ENCODE measurements around the gene APOL4.
"Not testable (repeated sequence)": the region's sequence is repeated elsewhere in the genome, so short reads cannot be mapped to it uniquely, and the experiment has no call there.

APOL4 gene

DNA sequence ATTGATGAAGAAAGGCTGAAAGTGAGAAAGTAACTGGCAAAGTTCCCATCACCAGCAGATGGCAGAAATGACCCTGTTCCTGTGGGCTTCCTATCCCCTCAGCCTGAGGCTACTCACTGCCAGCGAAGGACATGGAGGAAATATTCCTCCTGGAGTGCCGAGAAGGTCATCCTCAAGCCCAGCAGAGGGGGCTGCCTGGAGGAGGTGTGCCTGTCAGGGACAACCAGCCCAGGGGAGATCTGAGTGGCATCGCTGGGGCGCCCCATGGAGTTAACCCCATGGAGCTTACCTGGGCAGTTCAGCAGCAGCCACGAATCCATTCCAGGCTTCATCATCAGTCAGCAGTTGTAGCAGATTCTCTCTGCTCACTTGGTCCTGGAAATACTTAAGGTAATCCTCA, 29.4 kb upstream of the APOL4 start:
- DNase-seq = not testable (repeated sequence)

- DNase-seq = not testable (repeated sequence)
Observed at GRCh38 chr22:36229649-36230048, 28.0 kb upstream of the APOL4 start.

DNA sequence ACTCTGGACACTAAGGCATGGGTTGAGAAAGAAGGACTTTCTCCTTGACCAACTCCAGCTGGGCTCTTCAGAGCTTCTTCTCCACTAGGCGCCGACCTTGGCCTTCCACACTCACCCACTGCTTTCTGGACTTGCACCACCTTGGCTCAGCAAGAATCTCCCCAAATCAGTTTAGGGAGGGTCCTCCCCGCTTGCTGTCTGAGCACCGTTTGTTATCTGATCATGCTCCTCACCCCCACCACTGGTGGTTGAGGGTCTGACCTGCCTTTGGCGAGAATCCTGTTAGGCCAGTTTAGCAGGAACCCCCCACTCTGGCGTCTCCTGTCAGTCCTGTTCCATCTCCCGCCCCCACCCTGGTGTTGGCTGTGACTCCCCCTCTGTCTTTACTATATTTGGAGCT, 27.3 kb upstream of the APOL4 start:
- DNase-seq = no peak

DNA sequence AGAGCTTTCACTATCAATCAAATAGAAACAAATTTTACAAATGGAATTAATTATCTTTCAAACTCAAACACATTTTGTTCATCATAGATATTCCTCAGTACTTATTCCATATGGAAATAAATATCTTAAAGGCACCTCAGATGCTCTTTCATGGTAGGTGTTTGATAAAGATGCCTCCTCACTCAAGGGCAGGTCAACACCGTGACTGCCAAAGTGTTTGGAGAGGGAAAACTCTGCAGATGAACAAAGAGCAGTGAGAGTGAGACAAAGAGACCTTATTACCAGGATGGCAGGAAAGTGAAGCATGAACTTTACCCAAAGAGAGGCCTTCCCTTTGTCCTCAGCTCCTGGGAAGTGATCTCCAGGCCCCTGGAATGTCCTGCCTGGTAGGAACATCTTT, 26.8 kb upstream of the APOL4 start:
- DNase-seq = not testable (repeated sequence)

DNA sequence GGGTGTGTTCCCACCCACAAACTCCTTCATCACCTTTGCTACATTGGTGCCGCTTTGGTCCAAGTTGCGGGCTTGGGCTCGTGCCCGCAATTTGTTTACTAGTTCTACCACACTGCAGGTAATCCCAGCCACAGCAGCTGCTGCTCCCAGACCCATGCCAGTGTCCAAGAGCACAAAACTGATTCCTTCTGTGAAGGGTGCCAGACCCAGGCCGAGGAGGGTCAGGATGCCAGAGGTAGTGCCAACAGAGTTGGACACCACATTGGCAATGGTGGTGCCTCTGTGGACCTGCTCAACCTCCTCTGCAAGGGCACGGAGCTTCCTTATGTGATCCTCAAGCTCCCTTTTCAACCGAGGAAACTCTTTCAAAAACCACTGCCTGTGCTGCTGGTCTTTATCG, 26.2 kb upstream of the APOL4 start:
- DNase-seq = no peak

- no peak for DNase-seq
Observed at GRCh38 chr22:36227396-36227795, 25.8 kb upstream of the APOL4 start.

GRCh38 chr22:36226189-36226588, 24.6 kb upstream of the APOL4 start:
- no peak for DNase-seq

DNA sequence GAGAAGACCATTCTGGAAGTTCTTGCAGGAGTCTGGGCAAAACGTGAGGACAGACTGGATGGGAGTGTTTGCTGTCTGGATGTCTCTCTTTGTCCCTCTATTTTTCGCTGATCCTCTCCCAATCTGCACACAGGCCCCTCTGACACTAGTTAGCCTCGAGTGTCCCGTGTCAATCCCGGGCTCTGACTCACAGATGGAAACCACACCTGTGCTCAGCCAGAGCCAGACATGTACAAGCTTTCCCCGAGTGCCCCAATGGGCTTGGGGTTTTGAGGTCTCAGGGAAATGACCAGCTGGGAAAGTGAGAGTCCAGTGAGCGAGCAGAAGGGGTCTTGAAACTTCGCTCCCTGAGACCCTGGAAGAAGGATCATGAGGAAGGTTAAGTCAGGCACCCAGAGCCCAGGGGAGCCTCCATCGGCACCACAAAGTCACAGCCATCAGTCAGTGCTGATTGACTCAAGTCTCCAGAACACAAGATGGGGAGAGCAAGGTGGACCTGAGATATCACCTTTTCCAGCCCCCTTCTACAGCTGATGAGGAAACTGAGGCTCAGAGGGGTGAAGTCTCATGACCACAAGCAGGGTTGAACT, 23.8 kb upstream of the APOL4 start:
- no peak for DNase-seq

GRCh38 chr22:36224245-36224644, 22.6 kb upstream of the APOL4 start:
- DNase-seq = no peak

DNA sequence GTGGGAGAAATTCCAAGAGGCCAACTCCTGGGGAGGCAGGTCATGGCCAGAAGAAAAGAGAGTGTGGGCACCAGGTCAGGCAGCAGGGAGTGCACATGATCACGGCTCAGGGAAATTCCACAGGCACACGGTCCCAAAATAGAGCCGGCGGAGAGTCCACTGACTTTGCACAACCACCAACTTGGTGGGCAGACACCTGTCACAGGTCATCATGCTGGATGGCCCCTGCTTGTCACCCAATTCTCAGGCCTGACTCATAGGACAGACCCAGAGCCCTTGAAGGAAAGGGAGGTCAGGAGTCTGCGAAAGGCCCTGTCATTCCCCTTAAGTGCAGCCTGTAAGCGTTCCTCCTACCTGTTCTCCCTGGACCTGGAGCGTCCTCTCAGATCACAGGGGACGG, 21.9 kb upstream of the APOL4 start:
- no peak for DNase-seq

- DNase-seq = no peak
Observed at GRCh38 chr22:36222887-36223450, 21.4 kb upstream of the APOL4 start.

DNA sequence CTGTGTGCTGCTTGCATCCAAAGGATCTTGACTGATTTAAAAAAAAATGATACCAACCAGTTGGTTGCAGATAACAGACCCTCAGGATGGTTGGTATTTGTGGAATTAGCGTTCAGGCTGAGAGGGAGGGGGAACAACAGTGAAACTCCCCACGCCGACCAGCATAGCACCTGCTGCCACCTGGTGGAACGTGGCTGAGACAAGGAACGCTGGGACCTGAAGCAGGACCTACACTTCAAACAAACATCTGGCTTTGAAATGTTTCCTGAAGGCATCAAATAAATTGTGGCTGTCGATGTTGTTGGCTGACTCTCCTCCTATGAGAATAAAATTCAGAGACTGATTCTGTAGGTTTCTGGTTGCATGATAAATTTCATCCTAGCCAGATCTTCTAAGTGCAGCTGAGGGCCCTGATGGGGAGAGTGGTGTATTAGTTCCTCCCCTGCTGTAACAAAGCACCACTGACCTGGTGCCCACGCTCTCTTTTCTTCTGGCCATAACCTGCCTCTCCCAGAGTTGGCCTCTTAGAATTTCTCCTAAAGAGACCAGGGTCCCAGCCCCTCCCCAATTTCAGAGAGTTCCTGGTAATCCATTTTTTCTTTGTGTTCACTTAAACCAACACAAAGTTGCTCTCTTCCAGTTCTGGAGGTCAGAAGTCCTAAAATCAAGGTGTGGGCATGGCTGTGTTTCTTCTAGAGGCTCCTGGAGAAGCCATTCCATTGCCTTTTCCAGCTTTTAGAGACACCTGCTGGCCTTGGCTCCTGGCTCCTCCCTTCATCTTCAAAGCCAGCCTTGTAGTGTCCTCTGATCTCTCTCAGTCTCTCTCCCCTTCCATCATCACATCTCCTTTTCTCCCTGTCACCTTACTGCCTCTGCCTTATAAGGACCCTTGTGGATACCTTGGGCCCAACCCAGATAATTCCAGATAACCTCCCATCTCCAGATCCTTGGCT, 20.5 kb upstream of the APOL4 start:
- no peak for DNase-seq

- no peak for DNase-seq
Observed at GRCh38 chr22:36220451-36220921, 18.9 kb upstream of the APOL4 start.

GRCh38 chr22:36218648-36219193, 17.1 kb upstream of the APOL4 start:
- no peak for DNase-seq

- DNase-seq = no peak
Observed at GRCh38 chr22:36215981-36216380, 14.4 kb upstream of the APOL4 start.

DNA sequence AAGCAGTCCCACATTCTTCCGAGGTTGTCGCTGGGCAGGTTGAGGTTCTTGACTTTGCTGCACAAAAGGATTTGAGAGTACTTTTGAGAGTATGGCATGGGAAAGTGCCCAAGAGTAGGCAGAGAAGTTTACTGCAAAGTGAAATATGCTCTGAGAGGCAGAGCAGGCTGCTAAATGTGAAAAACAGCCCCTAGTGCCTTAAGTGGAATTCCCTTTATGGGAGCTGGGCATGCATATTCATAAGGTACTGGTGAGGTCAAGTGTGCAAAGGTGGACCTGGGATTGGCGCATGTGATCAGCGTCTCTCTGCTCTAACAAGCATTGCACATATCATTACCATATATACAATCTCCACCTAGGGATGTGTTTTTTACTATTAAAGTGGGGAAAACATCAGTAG, 12.0 kb upstream of the APOL4 start:
- no peak for DNase-seq

DNA sequence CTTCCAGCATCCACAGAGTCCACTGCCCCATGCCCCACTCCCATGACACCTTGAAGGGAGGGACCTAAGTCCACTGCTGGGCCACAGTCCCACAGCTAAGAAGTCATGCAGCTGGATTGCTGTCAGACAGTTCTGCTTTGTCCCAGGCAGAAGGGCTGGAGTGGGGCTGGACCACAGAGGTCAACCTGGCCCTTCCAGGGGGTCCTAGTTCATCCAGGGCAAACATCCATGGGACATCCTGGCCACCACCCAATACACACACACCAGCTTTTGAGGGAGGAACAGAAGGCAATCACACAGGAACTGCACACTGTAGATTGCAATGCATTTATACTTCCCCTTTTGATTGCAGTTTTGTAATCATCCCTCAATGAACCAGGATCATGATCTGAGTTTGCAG, 11.3 kb upstream of the APOL4 start:
- no peak for DNase-seq

GRCh38 chr22:36211237-36211861, 9.7 kb upstream of the APOL4 start:
- peak; percentile 16 for DNase-seq

GRCh38 chr22:36210224-36210623, 8.6 kb upstream of the APOL4 start:
- DNase-seq = no peak

GRCh38 chr22:36209488-36209908, 7.9 kb upstream of the APOL4 start:
- DNase-seq = not testable (repeated sequence)

- DNase-seq = no peak
Observed at GRCh38 chr22:36208914-36209313, 7.3 kb upstream of the APOL4 start.

DNA sequence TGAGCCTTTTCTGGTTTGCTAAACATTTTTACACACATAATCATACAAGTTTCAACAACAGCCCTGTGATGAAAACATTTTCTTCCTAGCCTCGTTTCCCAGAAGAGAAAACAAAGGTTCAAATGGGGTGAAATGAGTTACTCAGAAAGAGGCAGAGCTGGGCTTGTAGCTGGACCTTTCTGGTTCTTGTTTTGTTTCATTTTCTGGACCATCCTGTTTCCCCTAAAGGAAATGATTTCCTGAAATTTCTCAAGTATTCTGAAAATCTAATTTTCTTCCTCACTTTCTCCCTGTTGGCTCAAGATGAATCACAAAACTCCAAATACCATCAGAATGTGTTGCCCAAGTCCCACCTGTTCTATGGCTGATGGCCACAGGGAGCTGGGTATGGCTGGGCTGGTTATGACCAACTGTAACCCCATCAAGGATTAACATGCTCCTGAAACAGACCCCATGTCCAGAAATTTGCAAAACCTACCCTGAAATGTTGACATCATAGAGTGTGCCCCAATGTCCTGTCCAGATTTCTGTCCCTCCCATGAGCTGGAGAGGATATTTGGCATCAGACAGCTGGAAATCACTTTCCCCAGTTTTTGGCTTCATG, 6.7 kb upstream of the APOL4 start:
- DNase-seq = no peak

DNA sequence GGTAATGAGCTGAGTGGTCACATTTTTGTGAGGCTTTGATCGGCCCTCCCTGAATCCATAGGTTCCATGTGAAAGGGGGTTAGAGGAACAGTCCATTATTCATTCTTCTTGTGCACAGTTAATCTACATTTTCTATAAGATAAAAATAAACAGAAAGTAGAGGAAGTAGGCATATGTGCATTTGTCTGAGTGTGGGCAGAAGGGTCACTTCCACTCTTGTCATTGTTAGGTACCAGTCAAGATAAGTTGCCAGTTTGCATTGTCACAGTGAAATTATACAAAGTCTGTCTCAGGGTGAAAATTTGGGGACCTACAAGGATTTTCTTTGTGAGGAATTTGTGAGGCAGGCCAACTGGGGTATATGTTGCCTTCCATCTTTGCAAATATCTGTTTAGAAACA, 4.6 kb upstream of the APOL4 start:
- no peak for DNase-seq

Data from NCI-H2029 treated with DMSO at 0.1 percent for 48 hours (cell line).